Measurements from ENCODE around the gene DMBX1.

DMBX1 gene

GRCh38 chr1:46528297-46528955, 38.8 kb downstream of the DMBX1 start:
- no peak overlapping the region for H3K18ac ChIP-seq (ENCODE audit: low read length)
- no peak overlapping the region for H4K8ac ChIP-seq (ENCODE audit: low read depth, low read length)
- H3K4me2 ChIP-seq (ENCODE audit: insufficient read depth, low read length, poor library complexity, severe bottlenecking) = no peak overlapping the region
- WGBS, 2 donors (ENCODE audit: extremely low coverage in 2 of 2, insufficient read length in 2 of 2, insufficient replicate concordance in 1 of 2) = no CpG with 5 or more reads among the region's 11 CpGs
- H2BK120ac ChIP-seq (ENCODE audit: low read depth, low read length) = no peak overlapping the region
- H2BK5ac ChIP-seq (ENCODE audit: low read length) = peak overlapping the region; percentile 26
- no peak for DNase-seq (ENCODE audit: low spot score)
- no peak overlapping the region for H3K14ac ChIP-seq (ENCODE audit: low read length)
- H3K27me3 ChIP-seq (ENCODE audit: control insufficient read depth in 3 of 3, insufficient read depth in 3 of 3, low read depth in 1 of 3, low read length in 3 of 3) = peaks cover 7 to 97% (median 81%) of the 10 kb centered on the region in 3 experiments
- H2BK12ac ChIP-seq (ENCODE audit: low read length) = no peak overlapping the region
- no peak overlapping the region for H3K9ac ChIP-seq (ENCODE audit: low read depth, low read length, poor library complexity)
- H4K91ac ChIP-seq (ENCODE audit: low read depth, low read length, poor library complexity) = no peak overlapping the region
- H2AK5ac ChIP-seq (ENCODE audit: low read depth, low read length) = no peak overlapping the region
- no peak overlapping the region for H3K23ac ChIP-seq (ENCODE audit: low read depth, low read length, poor library complexity)
- H3K4me1 ChIP-seq (ENCODE audit: control insufficient read depth in 2 of 2, insufficient read depth in 1 of 2, low read depth in 1 of 2, low read length in 2 of 2) = peaks cover 0 to 22% of the 10 kb centered on the region in 2 donors
- no peak overlapping the region for H3K4ac ChIP-seq (ENCODE audit: low read length)
- H3K27ac ChIP-seq (replicated peaks; ENCODE audit: low read length) = no peak overlapping the region
- H3K9me3 ChIP-seq (replicated peaks in 1 of 2; ENCODE audit: control insufficient read depth in 2 of 2, insufficient read depth in 1 of 2, low read depth in 1 of 2, low read length in 2 of 2) = no peaks in the 10 kb centered on the region
- H3K79me1 ChIP-seq (ENCODE audit: low read depth, low read length) = no peaks in the 10 kb centered on the region
- H2BK15ac ChIP-seq (ENCODE audit: low read length) = no peak overlapping the region
- no peak overlapping the region for H3K4me3 ChIP-seq (ENCODE audit: low read length in 2 of 2)
- H2AFZ ChIP-seq (ENCODE audit: low read length) = no peak overlapping the region
- H3K36me3 ChIP-seq (replicated peaks in 1 of 2; ENCODE audit: control insufficient read depth in 2 of 2, insufficient read depth in 2 of 2, low read length in 2 of 2) = no peaks in the 10 kb centered on the region

- Histone ChIP-seq H3K36me3 (replicated peaks in 1 of 2; ENCODE audit: control insufficient read depth in 2 of 2, insufficient read depth in 2 of 2, low read length in 2 of 2) (no peaks in the 10 kb centered on the region), H3K4me3 (ENCODE audit: low read length in 2 of 2) (no peak overlapping the region), H3K4ac (ENCODE audit: low read length) (no peak overlapping the region), H4K91ac (ENCODE audit: low read depth, low read length, poor library complexity) (no peak overlapping the region), H3K27me3 (ENCODE audit: control insufficient read depth in 3 of 3, insufficient read depth in 3 of 3, low read depth in 1 of 3, low read length in 3 of 3) (peaks cover 8 to 97% (median 83%) of the 10 kb centered on the region in 3 experiments), H4K8ac (ENCODE audit: low read depth, low read length) (no peak overlapping the region), H3K4me2 (ENCODE audit: insufficient read depth, low read length, poor library complexity, severe bottlenecking) (no peak overlapping the region), H3K27ac (replicated peaks; ENCODE audit: low read length) (no peak overlapping the region), H3K23ac (ENCODE audit: low read depth, low read length, poor library complexity) (no peak overlapping the region), H2BK12ac (ENCODE audit: low read length) (no peak overlapping the region), H3K4me1 (ENCODE audit: control insufficient read depth in 2 of 2, insufficient read depth in 1 of 2, low read depth in 1 of 2, low read length in 2 of 2) (peaks cover 0 to 23% of the 10 kb centered on the region in 2 donors), H3K14ac (ENCODE audit: low read length) (no peak overlapping the region), H2BK120ac (ENCODE audit: low read depth, low read length) (no peak overlapping the region), H2BK15ac (ENCODE audit: low read length) (no peak overlapping the region), H2AK5ac (ENCODE audit: low read depth, low read length) (peak overlapping the region; percentile 21), H3K79me1 (ENCODE audit: low read depth, low read length) (no peaks in the 10 kb centered on the region), H3K9ac (ENCODE audit: low read depth, low read length, poor library complexity) (no peak overlapping the region), H2BK5ac (ENCODE audit: low read length) (peak overlapping the region; percentile 26), H3K18ac (ENCODE audit: low read length) (no peak overlapping the region), H3K9me3 (replicated peaks in 1 of 2; ENCODE audit: control insufficient read depth in 2 of 2, insufficient read depth in 1 of 2, low read depth in 1 of 2, low read length in 2 of 2) (no peaks in the 10 kb centered on the region), H2AFZ (ENCODE audit: low read length) (no peak overlapping the region)
- DNase-seq (ENCODE audit: low spot score) = no peak
- WGBS, 2 donors (ENCODE audit: extremely low coverage in 2 of 2, insufficient read length in 2 of 2, insufficient replicate concordance in 1 of 2) = no CpG with 5 or more reads among the region's 4 CpGs
These were observed 39.5 kb downstream of the DMBX1 start for GRCh38 chr1:46529031-46529630.

GRCh38 chr1:46530311-46530710, 40.7 kb downstream of the DMBX1 start:
- Histone ChIP-seq H3K4me2 (ENCODE audit: insufficient read depth, low read length, poor library complexity, severe bottlenecking) (no peak overlapping the region), H3K79me1 (ENCODE audit: low read depth, low read length) (no peaks in the 10 kb centered on the region), H3K4me3 (ENCODE audit: low read length in 2 of 2) (no peak overlapping the region), H2BK5ac (ENCODE audit: low read length) (no peak overlapping the region), H2AFZ (ENCODE audit: low read length) (no peak overlapping the region), H3K27me3 (ENCODE audit: control insufficient read depth in 3 of 3, insufficient read depth in 3 of 3, low read depth in 1 of 3, low read length in 3 of 3) (peaks cover 8 to 97% (median 80%) of the 10 kb centered on the region in 3 experiments), H3K36me3 (replicated peaks in 1 of 2; ENCODE audit: control insufficient read depth in 2 of 2, insufficient read depth in 2 of 2, low read length in 2 of 2) (no peaks in the 10 kb centered on the region), H3K9me3 (replicated peaks in 1 of 2; ENCODE audit: control insufficient read depth in 2 of 2, insufficient read depth in 1 of 2, low read depth in 1 of 2, low read length in 2 of 2) (peaks cover 1 to 3% of the 10 kb centered on the region in 2 donors), H4K8ac (ENCODE audit: low read depth, low read length) (no peak overlapping the region), H2BK12ac (ENCODE audit: low read length) (no peak overlapping the region), H3K18ac (ENCODE audit: low read length) (no peak overlapping the region), H3K9ac (ENCODE audit: low read depth, low read length, poor library complexity) (no peak overlapping the region), H2BK15ac (ENCODE audit: low read length) (no peak overlapping the region), H3K27ac (replicated peaks; ENCODE audit: low read length) (no peak overlapping the region), H2AK5ac (ENCODE audit: low read depth, low read length) (no peak overlapping the region), H3K4me1 (ENCODE audit: control insufficient read depth in 2 of 2, insufficient read depth in 1 of 2, low read depth in 1 of 2, low read length in 2 of 2) (peaks cover 0 to 15% of the 10 kb centered on the region in 2 donors), H3K23ac (ENCODE audit: low read depth, low read length, poor library complexity) (no peak overlapping the region), H4K91ac (ENCODE audit: low read depth, low read length, poor library complexity) (no peak overlapping the region), H3K4ac (ENCODE audit: low read length) (no peak overlapping the region), H2BK120ac (ENCODE audit: low read depth, low read length) (no peak overlapping the region), H3K14ac (ENCODE audit: low read length) (no peak overlapping the region)
- WGBS, 2 donors (ENCODE audit: extremely low coverage in 2 of 2, insufficient read length in 2 of 2, insufficient replicate concordance in 1 of 2) = no CpG with 5 or more reads among the region's 3 CpGs
- DNase-seq (ENCODE audit: low spot score) = no peak

GRCh38 chr1:46530791-46531409, 41.3 kb downstream of the DMBX1 start:
- H2AFZ ChIP-seq (ENCODE audit: low read length) = no peak overlapping the region
- H2BK15ac ChIP-seq (ENCODE audit: low read length) = no peak overlapping the region
- no peak overlapping the region for H4K8ac ChIP-seq (ENCODE audit: low read depth, low read length)
- H3K9ac ChIP-seq (ENCODE audit: low read depth, low read length, poor library complexity) = no peak overlapping the region
- H3K27ac ChIP-seq (replicated peaks; ENCODE audit: low read length) = no peak overlapping the region
- H4K91ac ChIP-seq (ENCODE audit: low read depth, low read length, poor library complexity) = no peak overlapping the region
- peaks cover 4 to 97% (median 75%) of the 10 kb centered on the region in 3 experiments for H3K27me3 ChIP-seq (ENCODE audit: control insufficient read depth in 3 of 3, insufficient read depth in 3 of 3, low read depth in 1 of 3, low read length in 3 of 3)
- no peaks in the 10 kb centered on the region for H3K79me1 ChIP-seq (ENCODE audit: low read depth, low read length)
- no CpG with 5 or more reads among the region's 6 CpGs for WGBS, 2 donors (ENCODE audit: extremely low coverage in 2 of 2, insufficient read length in 2 of 2, insufficient replicate concordance in 1 of 2)
- H2BK120ac ChIP-seq (ENCODE audit: low read depth, low read length) = no peak overlapping the region
- H2AK5ac ChIP-seq (ENCODE audit: low read depth, low read length) = peak overlapping the region; percentile 61
- peaks cover 0 to 9% of the 10 kb centered on the region in 2 donors for H3K4me1 ChIP-seq (ENCODE audit: control insufficient read depth in 2 of 2, insufficient read depth in 1 of 2, low read depth in 1 of 2, low read length in 2 of 2)
- H3K4ac ChIP-seq (ENCODE audit: low read length) = no peak overlapping the region
- no peak overlapping the region for H3K14ac ChIP-seq (ENCODE audit: low read length)
- no peak overlapping the region for H2BK12ac ChIP-seq (ENCODE audit: low read length)
- H2BK5ac ChIP-seq (ENCODE audit: low read length) = no peak overlapping the region
- no peaks in the 10 kb centered on the region for H3K36me3 ChIP-seq (replicated peaks in 1 of 2; ENCODE audit: control insufficient read depth in 2 of 2, insufficient read depth in 2 of 2, low read length in 2 of 2)
- H3K9me3 ChIP-seq (replicated peaks in 1 of 2; ENCODE audit: control insufficient read depth in 2 of 2, insufficient read depth in 1 of 2, low read depth in 1 of 2, low read length in 2 of 2) = peaks cover 2 to 6% of the 10 kb centered on the region in 2 donors
- no peak overlapping the region for H3K4me2 ChIP-seq (ENCODE audit: insufficient read depth, low read length, poor library complexity, severe bottlenecking)
- no peak overlapping the region for H3K4me3 ChIP-seq (ENCODE audit: low read length in 2 of 2)
- no peak overlapping the region for H3K18ac ChIP-seq (ENCODE audit: low read length)
- no peak for DNase-seq (ENCODE audit: low spot score)
- no peak overlapping the region for H3K23ac ChIP-seq (ENCODE audit: low read depth, low read length, poor library complexity)
